ENCODE results near the gene CRTC2. TPM values are rescaled to one million over a fixed set of nuclear protein-coding genes. Genes with fewer than 3 reads are reported as not detected.

CRTC2 gene
- total and polyA plus RNA-seq, 9 of the 15 experiments (the other 6 are each of a cell fraction or from before 2014, with no cell fraction given) = 2.7 to 26.4 (median 10.2) TPM

DNA sequence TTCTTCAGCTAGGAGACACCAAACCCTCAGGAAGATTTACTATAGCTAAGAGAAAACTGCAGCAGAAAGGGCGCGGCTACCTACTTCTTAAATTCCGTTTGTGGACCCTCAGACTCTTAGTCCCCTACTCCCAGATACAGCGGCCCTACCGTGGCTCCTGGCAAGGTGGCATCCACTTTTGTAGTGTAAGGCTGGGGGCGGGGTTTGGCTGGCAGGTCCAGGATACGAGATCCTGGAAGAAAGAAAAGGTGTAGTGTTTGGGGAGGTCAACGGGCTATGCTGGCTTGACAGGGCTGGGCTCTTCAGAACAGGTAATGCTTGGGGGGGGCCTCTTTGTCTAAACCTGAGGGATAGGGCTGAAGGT, 9.6 kb upstream of the CRTC2 start:
- H3K9me1 ChIP-seq (ENCODE audit: control insufficient read depth, insufficient read depth, low read length) = no peaks in the 10 kb centered on the region
- 0 out of 2 replicates have a peak, but pooled peaks have one; percentile 2 for TF ChIP-seq FOXK1 (CRISPR knock-in tag; IDR thresholded peaks at IDR 0.05; ENCODE audit: borderline replicate concordance)
- TF ChIP-seq, protein P1, sequence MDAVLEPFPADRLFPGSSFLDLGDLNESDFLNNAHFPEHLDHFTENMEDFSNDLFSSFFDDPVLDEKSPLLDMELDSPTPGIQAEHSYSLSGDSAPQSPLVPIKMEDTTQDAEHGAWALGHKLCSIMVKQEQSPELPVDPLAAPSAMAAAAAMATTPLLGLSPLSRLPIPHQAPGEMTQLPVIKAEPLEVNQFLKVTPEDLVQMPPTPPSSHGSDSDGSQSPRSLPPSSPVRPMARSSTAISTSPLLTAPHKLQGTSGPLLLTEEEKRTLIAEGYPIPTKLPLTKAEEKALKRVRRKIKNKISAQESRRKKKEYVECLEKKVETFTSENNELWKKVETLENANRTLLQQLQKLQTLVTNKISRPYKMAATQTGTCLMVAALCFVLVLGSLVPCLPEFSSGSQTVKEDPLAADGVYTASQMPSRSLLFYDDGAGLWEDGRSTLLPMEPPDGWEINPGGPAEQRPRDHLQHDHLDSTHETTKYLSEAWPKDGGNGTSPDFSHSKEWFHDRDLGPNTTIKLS (IDR thresholded peaks at IDR 0.05; ENCODE audit: borderline replicate concordance, low read depth) = 0 out of 2 replicates have a peak, but pooled peaks have one; percentile 18
- TF ChIP-seq, protein P2, sequence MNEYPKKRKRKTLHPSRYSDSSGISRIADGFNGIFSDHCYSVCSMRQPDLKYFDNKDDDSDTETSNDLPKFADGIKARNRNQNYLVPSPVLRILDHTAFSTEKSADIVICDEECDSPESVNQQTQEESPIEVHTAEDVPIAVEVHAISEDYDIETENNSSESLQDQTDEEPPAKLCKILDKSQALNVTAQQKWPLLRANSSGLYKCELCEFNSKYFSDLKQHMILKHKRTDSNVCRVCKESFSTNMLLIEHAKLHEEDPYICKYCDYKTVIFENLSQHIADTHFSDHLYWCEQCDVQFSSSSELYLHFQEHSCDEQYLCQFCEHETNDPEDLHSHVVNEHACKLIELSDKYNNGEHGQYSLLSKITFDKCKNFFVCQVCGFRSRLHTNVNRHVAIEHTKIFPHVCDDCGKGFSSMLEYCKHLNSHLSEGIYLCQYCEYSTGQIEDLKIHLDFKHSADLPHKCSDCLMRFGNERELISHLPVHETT (CRISPR knock-in tag; conservative IDR thresholded peaks at IDR 0.05 in 1 of 2, IDR thresholded peaks at IDR 0.05 in 1 of 2) = 0 out of 4 replicates have a peak, but pooled peaks of 1 of the 2 experiments have one; percentile 16
- TF ChIP-seq MECOM (CRISPR knock-in tag; IDR thresholded peaks at IDR 0.05) = no peak
- peak; percentile 51 for TF ChIP-seq CHD1 (IDR thresholded peaks at IDR 0.05; ENCODE audit: low read length)
- peak; percentile 32; the same call in 1 of the 2 replicates for TF ChIP-seq ELF1 (tag; IDR thresholded peaks at IDR 0.05)
- 0% methylated on average over 7 of the region's 8 CpGs for WGBS (ENCODE audit: insufficient coverage, low coverage, missing lambda C conversion rate)
- peak overlapping the region; percentile 87 for H3K4me2 ChIP-seq (ENCODE audit: insufficient read depth, low read length)
- peak overlapping the region; percentile 89 to 99 for H3K9ac ChIP-seq (ENCODE audit: insufficient read depth in 1 of 2, low read depth in 2 of 2, low read length in 2 of 2)
- BruUV-seq (replicated peaks) = TSS peak; percentile 56
- ATAC-seq (no peak), DNase-seq (ENCODE audit: extremely low read depth in 1 of 4, low spot score in 3 of 4) (no peak), FAIRE-seq (no peak)
- H3K36me3 ChIP-seq (ENCODE audit: control insufficient read depth, insufficient read depth, low read length) = peaks cover 1% of the 10 kb centered on the region; the same call in 2 of the 3 replicates
- H3K4me1 ChIP-seq (replicated peaks in 1 of 2; ENCODE audit: control insufficient read depth in 2 of 2, insufficient read depth in 2 of 2, low read length in 2 of 2) = peaks cover 7 to 15% of the 10 kb centered on the region in 2 experiments; a peak in 4 of 5 replicates
- no peaks in the 10 kb centered on the region for H3K27me3 ChIP-seq (ENCODE audit: control insufficient read depth in 2 of 2, insufficient read depth in 2 of 2, low read length in 2 of 2)
- H2AFZ ChIP-seq (ENCODE audit: low read depth, low read length) = peak overlapping the region; percentile 89
- peak overlapping the region; percentile 51 for H3K4me3 ChIP-seq
- H3K27ac ChIP-seq (ENCODE audit: extremely low read depth, low read depth, low read length) = peak overlapping the region; percentile 82
- peaks cover 39% of the 10 kb centered on the region for H3K79me2 ChIP-seq (ENCODE audit: control insufficient read depth, insufficient read depth, low read length)
- intact Hi-C loops (cut with micrococcal nuclease) (loop anchor here (5.0 kb wide), 1 partner anchor 171 kb away; no protein-coding TSS in a partner anchor), in situ Hi-C loops (cut with MboI) (no loop called here)
- CTCF ChIA-PET (ENCODE audit: low intra/inter-chr PET ratio) = no interaction called here
- no peaks in the 10 kb centered on the region for H4K20me1 ChIP-seq (replicated peaks; ENCODE audit: control insufficient read depth, insufficient read depth, low read length)
- POLR2A ChIA-PET = interaction anchor here (0.5 to 4.8 kb wide), 12 partner anchors 9 to 323 kb away, joined by 3 to 84 read pairs (median 6); partner anchors contain the start of genes CRTC2, DENND4B, JTB and RAB13
- no peaks in the 10 kb centered on the region for H3K9me3 ChIP-seq (replicated peaks; ENCODE audit: control insufficient read depth, insufficient read depth, low read depth, low read length)

All from K562 (cell line).